SK-N-SH (cell line): ENCODE measurements around the gene CAPN11. TPM values are rescaled to one million over a fixed set of nuclear protein-coding genes. Genes with fewer than 3 reads are reported as not detected.
A peak's percentile ranks its signal among the peaks of the same experiment; 100 is the strongest.

Experiments
- CTCF ChIA-PET: fragments of 300-600, 350-600 bp; formaldehyde crosslinking; extraction: SDS; loops from one replicate; lab custom pipeline; 2021; lab: Yijun Ruan, JAX
- POLR2A ChIA-PET: fragments of 350-600 bp; sonication (Branson Sonifier 250); formaldehyde crosslinking; extraction: SDS; loops from one replicate; lab custom pipeline; 2020; ENCODE audit warnings: antibody characterized with exemption, inconsistent platforms; lab: Yijun Ruan, JAX
- DNase-seq: peaks from one replicate; pipeline ENCODE4 v3.0.0; 2012
- H2AFZ ChIP-seq: fragments of 200-600 bp; sonication (generic); 2 replicates; pipeline ENCODE4 v1.8.1; 2016; ENCODE audit warnings: antibody characterized with exemption, mild to moderate bottlenecking, low read depth
- H3F3A ChIP-seq: fragments of 200-600 bp; sonication (generic); replicated peaks from 2 replicates; pipeline ENCODE3; 2016; ENCODE audit warnings: antibody characterized with exemption, mild to moderate bottlenecking; ENCODE audit not compliant: insufficient read depth
- H3K27ac ChIP-seq, 2 experiments: fragments of 200-500 bp in 1 of 2; fragments of 200-600 bp in 1 of 2; sonication (Bioruptor generic) in 1 of 2; sonication (generic), shearing (Covaris generic) in 1 of 2; 2 replicates each; pipeline versions ENCODE4 v1.5.1 to v1.6.1; 2014 to 2016; ENCODE audit warnings: low read depth in 2 of 2, inconsistent platforms in 1 of 2, low read length in 1 of 2, mild to moderate bottlenecking in 1 of 2, mixed read lengths in 1 of 2
- H3K27me3 ChIP-seq: fragments of 200-600 bp; sonication (generic), shearing (Covaris generic); 2 replicates; pipeline ENCODE4 v1.6.1; 2016; ENCODE audit warnings: mixed run types; ENCODE audit not compliant: insufficient read depth
- H3K36me3 ChIP-seq, 2 experiments: fragments of 200-500 bp in 1 of 2; fragments of 200-600 bp in 1 of 2; sonication (Bioruptor generic) in 1 of 2; sonication (generic) in 1 of 2; replicated peaks in 1 of 2; 2 replicates each; pipeline versions ENCODE3 to v1.5.1; 2014 to 2016; ENCODE audit warnings: low read length in 1 of 2, mild to moderate bottlenecking in 1 of 2; ENCODE audit not compliant: insufficient read depth in 2 of 2, control insufficient read depth in 1 of 2
- H3K4me1 ChIP-seq, 2 experiments: fragments of 200-500 bp in 1 of 2; fragments of 200-600 bp in 1 of 2; sonication (Bioruptor generic) in 1 of 2; sonication (generic), shearing (Covaris generic) in 1 of 2; 2 replicates each; pipeline versions ENCODE4 v1.5.1 to v1.6.1; 2014 to 2016; ENCODE audit warnings: low read depth in 1 of 2, low read length in 1 of 2, mixed run types in 1 of 2; ENCODE audit not compliant: insufficient read depth in 2 of 2, control insufficient read depth in 1 of 2
- H3K4me2 ChIP-seq: fragments of 200-600 bp; sonication (generic), shearing (Covaris generic); 2 replicates; pipeline ENCODE4 v1.6.1; 2017; ENCODE audit warnings: mixed run types
- H3K4me3 ChIP-seq, 2 experiments: fragments of 200-500 bp in 1 of 2; fragments of 200-600 bp in 1 of 2; sonication (Bioruptor generic) in 1 of 2; sonication (generic), shearing (Covaris generic) in 1 of 2; 2 replicates each; pipeline versions ENCODE4 v1.5.1 to v1.8.1; 2014 to 2016; ENCODE audit warnings: low read depth in 2 of 2, inconsistent platforms in 1 of 2, low read length in 1 of 2, mild to moderate bottlenecking in 1 of 2, mixed read lengths in 1 of 2, moderate library complexity in 1 of 2
- H3K79me2 ChIP-seq: fragments of 200-600 bp; sonication (generic); 2 replicates; pipeline ENCODE4 v1.8.1; 2017; ENCODE audit warnings: mild to moderate bottlenecking; ENCODE audit not compliant: insufficient read depth
- H3K9ac ChIP-seq: fragments of 200-600 bp; sonication (generic); 2 replicates; pipeline ENCODE4 v1.6.1; 2017; ENCODE audit warnings: mixed run types
- H3K9me2 ChIP-seq: fragments of 200-600 bp; sonication (generic); 2 replicates; pipeline ENCODE4 v1.6.1; 2017; ENCODE audit warnings: mixed run types
- H3K9me3 ChIP-seq: fragments of 200-600 bp; sonication (generic); 2 replicates; pipeline ENCODE4 v1.6.1; 2017; ENCODE audit warnings: mixed run types, mild to moderate bottlenecking, moderate library complexity
- H4K20me1 ChIP-seq: fragments of 200-600 bp; sonication (generic); 2 replicates; pipeline ENCODE4 v1.6.1; 2017; ENCODE audit warnings: mild to moderate bottlenecking, mixed run types; ENCODE audit not compliant: insufficient read depth
- CHD2 ChIP-seq: fragments of 150-350 bp; IDR thresholded peaks from 2 replicates; pipeline ENCODE4 v1.6.1; 2018; ENCODE audit warnings: low read length; ENCODE audit not compliant: partially characterized antibody
- ELF1 ChIP-seq: IDR thresholded peaks from 2 replicates; pipeline ENCODE4 v1.4.0; 2012
- FOXJ3 ChIP-seq: sonication (generic); formaldehyde crosslinking; IDR thresholded peaks from 2 replicates; pipeline ENCODE4 v1.5.1; 2020; ENCODE audit warnings: mild to moderate bottlenecking, missing genetic modification reagents
- FOXM1 ChIP-seq: IDR thresholded peaks from 2 replicates; pipeline ENCODE4 v1.4.0; 2012; ENCODE audit warnings: low read depth, mild to moderate bottlenecking
- GATA2 ChIP-seq: sonication (generic); formaldehyde crosslinking; IDR thresholded peaks from 2 replicates; pipeline ENCODE4 v1.5.0; 2020; ENCODE audit warnings: mild to moderate bottlenecking, missing genetic modification reagents
- JUND ChIP-seq: IDR thresholded peaks from 2 replicates; pipeline ENCODE4 v1.4.0; 2012
- MEF2A ChIP-seq: IDR thresholded peaks from 2 replicates; pipeline ENCODE4 v1.4.0; 2012; ENCODE audit warnings: low read depth, borderline replicate concordance
- NRF1 ChIP-seq: IDR thresholded peaks from 2 replicates; pipeline ENCODE4 v1.6.1; 2012; ENCODE audit warnings: low read depth, mild to moderate bottlenecking, low read length
- RAD21 ChIP-seq: IDR thresholded peaks from 2 replicates; pipeline ENCODE4 v1.6.1; 2012; ENCODE audit warnings: mild to moderate bottlenecking, low read length
- REST ChIP-seq: IDR thresholded peaks from 2 replicates; pipeline ENCODE4 v1.6.1; 2012; ENCODE audit warnings: mild to moderate bottlenecking, low read depth, low read length, moderate library complexity
- TCF12 ChIP-seq: IDR thresholded peaks from 2 replicates; pipeline ENCODE4 v1.4.0; 2012
- TEAD4 ChIP-seq: IDR thresholded peaks from 2 replicates; pipeline ENCODE4 v1.4.0; 2012; ENCODE audit warnings: mild to moderate bottlenecking, borderline replicate concordance; ENCODE audit not compliant: insufficient read depth
- WGBS: methylation state at CpG from one replicate; pipeline ENCODE4 v1.1.6; 2017; ENCODE audit warnings: low lambda C conversion rate; 5-methylcytosine and 5-hydroxymethylcytosine counted together
- polyA plus RNA-seq, 3 experiments: library from polyadenylated mRNA; depleted of rRNA; stranded (reverse); fragments of >200 nt; gene quantifications; 2 replicates each; pipeline ENCODE4 v1.2.3, GENCODE V29; 2012
- TF ChIP-seq, protein P1 (sequence below): IDR thresholded peaks from 2 replicates; pipeline ENCODE4 v1.4.0; 2012; ENCODE audit warnings: low read depth, borderline replicate concordance

CAPN11 gene
- polyA plus RNA-seq, 1 of the 3 experiments (the other 2 are of a cell fraction): not detected

DNA sequence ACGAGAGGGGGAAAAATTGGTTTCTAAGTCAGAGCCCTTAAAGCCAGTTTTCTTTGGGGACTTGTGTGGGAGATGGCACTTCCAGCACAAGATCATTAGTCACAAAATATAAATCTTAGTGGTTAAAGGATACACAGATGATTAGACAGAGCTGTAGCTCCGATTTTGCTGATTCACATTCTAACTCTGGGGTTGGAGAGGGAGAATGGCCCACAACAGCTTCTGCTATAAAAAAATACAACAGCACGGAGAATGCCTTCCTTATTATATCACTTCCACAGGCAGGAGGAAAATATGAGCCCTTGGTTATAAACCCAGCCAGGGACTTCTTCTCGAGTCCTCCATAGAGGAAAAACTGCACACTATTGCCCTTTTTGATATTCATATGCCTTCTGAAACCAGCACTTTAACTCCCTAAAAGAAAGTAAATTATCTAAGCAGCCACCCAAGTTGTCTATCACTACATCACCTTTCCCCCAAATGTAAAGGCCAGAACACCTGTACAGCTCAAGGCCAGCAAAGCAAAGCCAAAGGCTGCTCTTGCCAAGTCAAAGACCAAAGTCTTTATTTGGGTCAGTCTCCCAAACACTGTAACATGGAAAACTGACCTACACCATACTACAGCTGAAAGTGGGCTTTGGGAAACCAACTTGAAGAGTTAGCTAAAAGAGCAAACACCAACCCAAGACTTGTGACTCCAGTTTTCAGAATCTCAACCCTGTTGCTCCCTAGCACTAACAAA, 41.8 kb upstream of the CAPN11 start (continued):
- TF ChIP-seq REST: no peak
- TF ChIP-seq MEF2A: no peak
- TF ChIP-seq CHD2: no peak
- no peak for TF ChIP-seq GATA2 (CRISPR knock-in tag)
- no peak for TF ChIP-seq FOXM1
- TF ChIP-seq FOXJ3 (CRISPR knock-in tag): no peak
- no peak for TF ChIP-seq TEAD4
- peak; percentile 49; the same call in 1 of the 2 replicates for TF ChIP-seq JUND
- no peak for TF ChIP-seq ELF1
- TF ChIP-seq, protein P1, sequence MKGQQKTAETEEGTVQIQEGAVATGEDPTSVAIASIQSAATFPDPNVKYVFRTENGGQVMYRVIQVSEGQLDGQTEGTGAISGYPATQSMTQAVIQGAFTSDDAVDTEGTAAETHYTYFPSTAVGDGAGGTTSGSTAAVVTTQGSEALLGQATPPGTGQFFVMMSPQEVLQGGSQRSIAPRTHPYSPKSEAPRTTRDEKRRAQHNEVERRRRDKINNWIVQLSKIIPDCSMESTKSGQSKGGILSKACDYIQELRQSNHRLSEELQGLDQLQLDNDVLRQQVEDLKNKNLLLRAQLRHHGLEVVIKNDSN: no peak
- TF ChIP-seq TCF12: peak; percentile 45; the same call in 1 of the 2 replicates
- TF ChIP-seq, all 33 proteins: peak for 8

GRCh38 chr6:44117397-44118128, 41.1 kb upstream of the CAPN11 start:
- CTCF ChIA-PET: interaction anchor here (0.8 to 12.1 kb wide), 9 partner anchors 17 to 187 kb away, joined by 3 to 103 read pairs (median 4); no protein-coding TSS in a partner anchor
- POLR2A ChIA-PET: interaction anchor here (1.3 kb wide), 1 partner anchor 129 kb away, joined by 5 read pairs; the partner anchor contains the start of gene HSP90AB1

More at GRCh38 chr6:44117397-44118128, 41.1 kb upstream of the CAPN11 start:
- H3K27ac ChIP-seq: peak overlapping the region in 1 of 2 experiments; percentile 77; a peak in 3 of 4 replicates
- H3K4me2 ChIP-seq: peak overlapping the region; percentile 66
- peaks cover 20 to 38% of the 10 kb centered on the region in 2 experiments; a peak in 2 of 4 replicates for H3K4me1 ChIP-seq
- H3K36me3 ChIP-seq: peaks cover 7 to 15% of the 10 kb centered on the region in 2 experiments
- no peaks in the 10 kb centered on the region for H3K27me3 ChIP-seq
- TF ChIP-seq, protein P1: no peak
- TF ChIP-seq RAD21 (no peak), NRF1 (no peak), MEF2A (no peak)
- no peaks in the 10 kb centered on the region for H3K9me3 ChIP-seq
- H3K9ac ChIP-seq: no peak overlapping the region
- peaks cover 84% of the 10 kb centered on the region for H3K79me2 ChIP-seq
- no peaks in the 10 kb centered on the region for H3K9me2 ChIP-seq
- DNase-seq: no peak
- no peak overlapping the region for H2AFZ ChIP-seq
- no peak overlapping the region for H3K4me3 ChIP-seq
- WGBS: 86% methylated on average over 6 of the region's 6 CpGs
- peaks cover 32% of the 10 kb centered on the region for H4K20me1 ChIP-seq
- H3F3A ChIP-seq: peaks cover 7% of the 10 kb centered on the region
